Esophagus (tissue), 2 donors: ENCODE measurements around the gene BABAM1. TPM values are rescaled to one million over a fixed set of nuclear protein-coding genes. Genes with fewer than 3 reads are reported as not detected.
"Not testable (repeated sequence)": the region's sequence is repeated elsewhere in the genome, so short reads cannot be mapped to it uniquely, and the experiment has no call there.

ENCODE experiments used
- H3K27ac ChIP-seq, 2 donors: one replicate each; pipeline ENCODE4 v1.5.1; 2013; ENCODE audit warnings: low read depth in 2 of 2, mild to moderate bottlenecking in 2 of 2, inconsistent platforms in 1 of 2, low read length in 1 of 2, moderate library complexity in 1 of 2
- H3K27me3 ChIP-seq, 2 donors: one replicate each; pipeline ENCODE4 v1.6.1; 2013; ENCODE audit warnings: low read length in 2 of 2, control low read depth in 1 of 2, mild to moderate bottlenecking in 1 of 2; ENCODE audit not compliant: insufficient read depth in 2 of 2, control insufficient read depth in 1 of 2
- H3K36me3 ChIP-seq, 2 donors: one replicate each; pipeline ENCODE4 v1.6.1; 2013; ENCODE audit warnings: low read length in 1 of 2; ENCODE audit not compliant: control insufficient read depth in 2 of 2, insufficient read depth in 2 of 2
- H3K4me1 ChIP-seq, 2 donors: one replicate each; pipeline ENCODE4 v1.6.1; 2013; ENCODE audit warnings: low read length in 1 of 2; ENCODE audit not compliant: control insufficient read depth in 2 of 2, insufficient read depth in 2 of 2
- H3K4me3 ChIP-seq, 2 donors: one replicate each; pipeline ENCODE4 v1.5.1; 2013; ENCODE audit warnings: low read length in 2 of 2, mild to moderate bottlenecking in 2 of 2, low read depth in 1 of 2, moderate library complexity in 1 of 2
- H3K9me3 ChIP-seq, 2 donors: one replicate each; pipeline ENCODE4 v1.6.1; 2013; ENCODE audit warnings: mild to moderate bottlenecking in 2 of 2, low read depth in 1 of 2, low read length in 1 of 2, moderate library complexity in 1 of 2; ENCODE audit not compliant: control insufficient read depth in 2 of 2, insufficient read depth in 1 of 2
- WGBS, 2 donors: extraction: QIAGEN DNeasy Blood & Tissue Kit; methylation state at CpG; one replicate each; pipeline ENCODE4 v1.1.7; 2013; 5-methylcytosine and 5-hydroxymethylcytosine counted together
- polyA plus RNA-seq, 2 donors: library from polyadenylated mRNA; stranded (reverse); fragments of 200-250 nt; gene quantifications; one replicate each; pipeline ENCODE4 v1.2.3, GENCODE V29; 2013
- donor health status: healthy with polysubstance abuse.
- donor health status: Bipolar disorder and iron deficiency.

BABAM1 gene
- polyA plus RNA-seq, 2 donors, result 39.1 to 52.7 TPM

GRCh38 chr19:17285415-17286135 lies 18.3 kb downstream of the BABAM1 start:
- Histone ChIP-seq H3K4me3 (no peak overlapping the region), H3K4me1 (peaks cover 4 to 7% of the 10 kb centered on the region in 2 donors), H3K27me3 (peaks cover 0 to 5% of the 10 kb centered on the region in 2 donors), H3K9me3 (no peaks in the 10 kb centered on the region), H3K27ac (no peak overlapping the region), H3K36me3 (no peaks in the 10 kb centered on the region)
- WGBS, 2 donors, result 90% methylated on average over 18 of the region's 18 CpGs

- Histone ChIP-seq H3K27me3 (peaks cover 0 to 5% of the 10 kb centered on the region in 2 donors), H3K27ac (no peak overlapping the region), H3K4me1 (peaks cover 4 to 7% of the 10 kb centered on the region in 2 donors), H3K4me3 (no peak overlapping the region), H3K36me3 (no peaks in the 10 kb centered on the region), H3K9me3 (no peaks in the 10 kb centered on the region)
- WGBS, 2 donors, result 92 to 93% methylated on average over 11 of the region's 11 CpGs
These were observed 19.0 kb downstream of the BABAM1 start for GRCh38 chr19:17286263-17286662.

- no peak overlapping the region for H3K27ac ChIP-seq
- WGBS, 2 donors, result 83 to 88% methylated on average over 9 of the region's 9 CpGs
- H3K36me3 ChIP-seq, result no peaks in the 10 kb centered on the region
- H3K4me3 ChIP-seq, result no peak overlapping the region
- H3K4me1 ChIP-seq, result peaks cover 4 to 5% of the 10 kb centered on the region in 2 donors
- H3K9me3 ChIP-seq, result no peaks in the 10 kb centered on the region
- peaks cover 0 to 5% of the 10 kb centered on the region in 2 donors for H3K27me3 ChIP-seq
These were observed 19.5 kb downstream of the BABAM1 start for GRCh38 chr19:17286752-17287151.

GRCh38 chr19:17289489-17289888 lies 22.2 kb downstream of the BABAM1 start:
- Histone ChIP-seq H3K4me3 (no peak overlapping the region), H3K27me3 (no peaks in the 10 kb centered on the region), H3K27ac (no peak overlapping the region), H3K9me3 (no peaks in the 10 kb centered on the region), H3K4me1 (peaks cover 0 to 4% of the 10 kb centered on the region in 2 donors), H3K36me3 (peaks cover 0 to under 1% of the 10 kb centered on the region in 2 donors)
- WGBS, 2 donors, result 15 to 21% methylated on average over 22 of the region's 22 CpGs

GRCh38 chr19:17292301-17293074 lies 25.2 kb downstream of the BABAM1 start:
- H3K9me3 ChIP-seq, result no peaks in the 10 kb centered on the region
- peaks cover 0 to 4% of the 10 kb centered on the region in 2 donors for H3K4me1 ChIP-seq
- peak overlapping the region; percentile 28 to 50 for H3K4me3 ChIP-seq
- H3K27ac ChIP-seq, result peak overlapping the region; percentile 69 to 70
- WGBS, 2 donors, result 2 to 8% methylated on average over 40 to 46 of the region's 46 CpGs
- H3K27me3 ChIP-seq, result no peaks in the 10 kb centered on the region
- peaks cover 0 to 2% of the 10 kb centered on the region in 2 donors for H3K36me3 ChIP-seq

GRCh38 chr19:17293605-17294004 lies 26.4 kb downstream of the BABAM1 start:
- no peaks in the 10 kb centered on the region for H3K27me3 ChIP-seq
- peaks cover 0 to 4% of the 10 kb centered on the region in 2 donors for H3K4me1 ChIP-seq
- 88 to 89% methylated on average over 14 of the region's 14 CpGs for WGBS, 2 donors
- H3K9me3 ChIP-seq, result no peaks in the 10 kb centered on the region
- H3K4me3 ChIP-seq, result no peak overlapping the region
- peaks cover 0 to 2% of the 10 kb centered on the region in 2 donors for H3K36me3 ChIP-seq
- no peak overlapping the region for H3K27ac ChIP-seq

GRCh38 chr19:17294051-17294891 lies 27.0 kb downstream of the BABAM1 start:
- Histone ChIP-seq H3K36me3 (peaks cover 0 to 2% of the 10 kb centered on the region in 2 donors), H3K27me3 (no peaks in the 10 kb centered on the region), H3K4me3 (no peak overlapping the region), H3K27ac (no peak overlapping the region), H3K4me1 (peaks cover 0 to 4% of the 10 kb centered on the region in 2 donors), H3K9me3 (no peaks in the 10 kb centered on the region)
- WGBS, 2 donors, result 80 to 83% methylated on average over 47 to 48 of the region's 48 CpGs

- 91 to 92% methylated on average over 6 of the region's 6 CpGs for WGBS, 2 donors
- H3K27me3 ChIP-seq, H3K36me3 ChIP-seq, H3K4me3 ChIP-seq, H3K9me3 ChIP-seq, H3K4me1 ChIP-seq, H3K27ac ChIP-seq: not testable (repeated sequence)
These were observed 28.3 kb downstream of the BABAM1 start for GRCh38 chr19:17295551-17295950.

GRCh38 chr19:17296273-17296672 lies 29.0 kb downstream of the BABAM1 start:
- peaks cover 0 to 6% of the 10 kb centered on the region in 2 donors for H3K36me3 ChIP-seq
- no peaks in the 10 kb centered on the region for H3K27me3 ChIP-seq
- no peaks in the 10 kb centered on the region for H3K9me3 ChIP-seq
- 57 to 61% methylated on average over 4 of the region's 4 CpGs for WGBS, 2 donors
- peaks cover 0 to 4% of the 10 kb centered on the region in 2 donors for H3K4me1 ChIP-seq
- no peak overlapping the region for H3K27ac ChIP-seq
- no peak overlapping the region for H3K4me3 ChIP-seq
